Right cardiac atrium (tissue), 5 donors: ENCODE measurements around the gene PCP2. TPM values are rescaled to one million over a fixed set of nuclear protein-coding genes. Genes with fewer than 3 reads are reported as not detected.

Source experiments
- ATAC-seq, 2 donors: fragments of 200-7000 bp; cut with Tn5 transposase; one replicate each; pipeline versions ENCODE4 v1.8.0 to v1.9.1; 2020; ENCODE audit warnings: moderate library complexity in 2 of 2, mild to moderate bottlenecking in 1 of 2
- DNase-seq, 3 donors: peaks; one replicate each; pipeline ENCODE4 v3.0.0-alpha.2; 2020
- H3K27ac ChIP-seq: one replicate; pipeline ENCODE4 v1.5.1; 2013; ENCODE audit warnings: mild to moderate bottlenecking, low read length, control low read depth, moderate library complexity
- H3K27me3 ChIP-seq: one replicate; pipeline ENCODE4 v1.6.1; 2013; ENCODE audit not compliant: control insufficient read depth, insufficient read depth
- H3K4me1 ChIP-seq: one replicate; pipeline ENCODE4 v1.6.1; 2013; ENCODE audit warnings: low read length; ENCODE audit not compliant: control insufficient read depth, insufficient read depth
- H3K4me3 ChIP-seq: one replicate; pipeline ENCODE4 v1.5.1; 2013; ENCODE audit warnings: low read length, control low read depth
- H3K9me3 ChIP-seq: one replicate; pipeline ENCODE4 v1.6.1; 2013; ENCODE audit warnings: low read length; ENCODE audit not compliant: control insufficient read depth
- WGBS: extraction: QIAGEN DNeasy Blood & Tissue Kit; methylation state at CpG from one replicate; pipeline ENCODE4 v1.1.7; 2013; 5-methylcytosine and 5-hydroxymethylcytosine counted together
- intact Hi-C, 4 donors: fragments of 100-400 bp; cut with DNase I; formaldehyde crosslinking; loops; one replicate each; pipeline versions ENCODE4 v1.11.0 to v1.14.0; 2022 to 2023
- polyA plus RNA-seq: library from polyadenylated mRNA; stranded (reverse); fragments of 200-250 nt; gene quantifications from one replicate; pipeline ENCODE4 v1.2.3, GENCODE V29; 2013
- total RNA-seq, 4 donors: library from RNA; stranded (reverse); fragmentation: NEBNext Ultra II Directional; extraction: Animal tissue kit (Norgen Biotek cat#: 25700); gene quantifications; one replicate each; pipeline ENCODE4 v1.2.1, GENCODE V29; 2021
- donor health status: healthy with polysubstance abuse.
- donor health status: DM: no; HTN: yes; CAD: no.
- donor health status: DM: no; HTN: no; CAD: no.
- donor health status: DM: no; HTN: yes; CAD: no; lungs with severe emphysema.
- donor health status: DM: yes; HTN: yes; CAD: no.

PCP2 gene
- total and polyA plus RNA-seq, 5 donors, result 0.34 TPM; not detected in 4

DNA sequence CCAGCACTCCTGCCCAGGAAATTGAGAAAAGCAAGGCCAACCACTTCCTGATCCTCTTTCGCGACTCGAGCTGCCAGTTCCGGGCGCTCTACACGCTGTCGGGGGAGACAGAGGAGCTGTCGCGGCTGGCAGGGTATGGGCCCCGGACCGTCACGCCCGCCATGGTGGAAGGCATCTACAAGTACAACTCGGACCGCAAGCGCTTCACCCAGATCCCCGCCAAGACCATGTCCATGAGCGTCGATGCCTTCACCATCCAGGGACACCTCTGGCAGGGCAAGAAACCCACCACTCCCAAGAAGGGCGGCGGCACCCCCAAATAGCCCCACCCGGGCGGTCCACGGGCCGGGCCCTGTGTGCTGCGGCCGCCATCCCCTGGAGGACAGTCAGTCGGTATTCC, 15.8 kb downstream of the PCP2 start:
- Histone ChIP-seq H3K4me1 (no peaks in the 10 kb centered on the region), H3K27me3 (no peaks in the 10 kb centered on the region), H3K27ac (no peak overlapping the region), H3K9me3 (no peaks in the 10 kb centered on the region), H3K4me3 (no peak overlapping the region)
- DNase-seq, result peak in 2 of 3 donors; percentile 29 to 38
- WGBS, result 92% methylated on average over 28 of the region's 28 CpGs
- no peak for ATAC-seq
- intact Hi-C loops, result no loop called here

DNA sequence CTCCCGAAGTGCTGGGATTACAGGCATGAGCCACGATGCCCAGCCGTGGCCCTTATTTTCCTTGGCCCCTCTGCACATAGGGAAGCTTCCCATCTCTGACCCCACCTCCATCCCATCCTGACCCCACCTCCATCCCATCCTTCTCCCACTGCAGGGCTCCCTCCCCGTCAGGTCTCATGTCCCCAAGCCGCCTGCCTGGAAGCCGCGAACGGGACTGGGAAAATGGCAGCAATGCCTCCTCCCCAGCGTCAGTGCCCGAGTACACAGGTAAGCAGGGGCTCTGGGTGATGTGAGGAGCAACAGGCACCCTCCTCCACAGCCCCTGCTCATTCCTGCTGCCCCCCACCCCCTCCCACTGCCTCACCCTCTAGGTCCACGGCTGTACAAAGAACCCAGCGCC, 16.3 kb downstream of the PCP2 start:
- DNase-seq, result peak in 2 of 3 donors; percentile 24 to 35
- intact Hi-C loops, result no loop called here
- no peak overlapping the region for H3K4me3 ChIP-seq
- H3K9me3 ChIP-seq, result no peaks in the 10 kb centered on the region
- 90% methylated on average over 12 of the region's 12 CpGs for WGBS
- no peak overlapping the region for H3K27ac ChIP-seq
- H3K4me1 ChIP-seq, result no peaks in the 10 kb centered on the region
- ATAC-seq, result no peak
- H3K27me3 ChIP-seq, result no peaks in the 10 kb centered on the region

DNA sequence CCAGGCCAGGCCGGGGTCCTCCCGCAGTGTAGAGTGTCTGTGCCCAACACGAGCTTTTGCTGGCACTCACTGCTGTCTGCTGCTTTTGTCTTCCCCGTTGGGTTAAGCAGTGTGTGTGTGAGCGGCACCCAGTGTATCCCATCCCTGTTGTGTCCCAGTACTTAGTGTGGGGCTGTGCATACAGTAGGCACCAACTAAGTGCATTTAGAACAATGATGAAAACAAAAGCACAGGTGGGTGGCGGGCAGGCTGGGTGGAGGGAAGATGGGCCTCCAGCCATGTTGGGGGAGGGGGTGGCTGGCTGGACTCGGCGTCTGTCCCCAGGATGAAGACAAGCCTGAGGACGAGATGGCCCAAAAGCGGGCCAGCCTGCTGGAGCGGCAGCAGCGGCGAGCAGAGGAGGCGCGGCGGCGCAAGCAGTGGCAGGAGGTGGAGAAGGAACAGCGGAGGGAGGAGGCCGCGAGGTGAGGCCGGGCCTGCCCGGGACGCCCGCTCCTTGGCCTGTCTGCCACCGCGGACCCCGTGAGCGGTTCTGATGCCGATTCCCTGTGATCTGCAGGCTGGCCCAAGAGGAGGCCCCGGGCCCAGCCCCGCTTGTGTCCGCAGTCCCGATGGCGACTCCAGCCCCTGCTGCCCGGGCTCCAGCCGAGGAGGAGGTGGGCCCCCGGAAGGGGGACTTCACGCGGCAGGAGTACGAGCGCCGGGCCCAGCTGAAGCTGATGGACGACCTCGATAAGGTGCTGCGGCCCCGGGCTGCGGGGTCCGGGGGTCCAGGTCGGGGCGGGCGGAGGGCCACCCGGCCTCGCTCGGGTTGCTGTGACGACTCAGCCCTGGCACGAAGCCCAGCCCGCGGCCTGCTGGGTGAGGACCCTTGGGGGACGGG, 18.4 kb downstream of the PCP2 start:
- Histone ChIP-seq H3K27me3 (no peaks in the 10 kb centered on the region), H3K9me3 (no peaks in the 10 kb centered on the region), H3K27ac (no peak overlapping the region), H3K4me1 (no peaks in the 10 kb centered on the region), H3K4me3 (no peak overlapping the region)
- DNase-seq, result peak in 2 of 3 donors; percentile 48 to 66
- intact Hi-C loops, result no loop called here
- no peak for ATAC-seq
- 82% methylated on average over 59 of the region's 59 CpGs for WGBS

DNA sequence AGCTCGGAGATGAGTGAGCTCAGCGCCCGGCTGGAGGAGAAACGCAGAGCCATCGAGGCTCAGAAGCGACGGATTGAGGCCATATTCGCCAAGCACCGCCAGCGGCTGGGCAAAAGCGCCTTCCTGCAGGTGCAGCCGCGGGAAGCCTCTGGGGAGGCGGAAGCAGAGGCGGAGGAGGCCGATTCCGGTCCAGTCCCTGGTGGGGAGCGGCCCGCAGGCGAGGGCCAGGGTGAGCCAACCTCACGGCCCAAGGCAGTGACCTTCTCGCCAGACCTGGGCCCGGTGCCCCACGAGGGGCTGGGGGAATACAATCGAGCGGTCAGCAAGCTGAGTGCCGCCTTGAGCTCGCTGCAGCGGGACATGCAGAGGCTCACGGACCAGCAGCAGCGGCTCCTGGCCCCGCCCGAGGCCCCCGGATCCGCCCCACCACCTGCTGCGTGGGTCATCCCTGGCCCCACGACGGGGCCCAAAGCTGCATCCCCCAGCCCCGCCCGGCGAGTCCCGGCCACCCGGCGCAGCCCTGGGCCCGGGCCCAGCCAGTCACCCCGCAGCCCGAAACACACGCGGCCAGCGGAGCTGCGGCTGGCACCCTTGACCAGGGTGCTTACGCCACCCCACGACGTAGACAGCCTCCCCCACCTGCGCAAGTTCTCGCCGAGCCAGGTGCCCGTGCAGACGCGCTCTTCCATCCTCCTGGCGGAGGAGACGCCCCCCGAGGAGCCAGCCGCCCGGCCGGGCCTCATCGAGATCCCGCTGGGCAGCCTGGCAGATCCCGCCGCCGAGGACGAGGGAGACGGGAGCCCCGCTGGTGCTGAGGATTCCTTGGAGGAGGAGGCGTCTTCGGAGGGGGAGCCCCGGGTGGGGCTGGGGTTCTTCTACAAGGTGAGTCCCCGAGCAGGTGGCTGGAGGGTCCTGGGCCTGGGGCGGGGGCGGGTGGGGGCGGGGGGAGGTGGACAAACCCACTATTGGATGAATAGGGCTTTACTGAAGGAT, 20.9 kb downstream of the PCP2 start:
- no peaks in the 10 kb centered on the region for H3K9me3 ChIP-seq
- ATAC-seq (no peak), DNase-seq (peak in 2 of 3 donors; percentile 18 to 63)
- 90% methylated on average over 81 of the region's 81 CpGs for WGBS
- no peak overlapping the region for H3K4me3 ChIP-seq
- no peak overlapping the region for H3K27ac ChIP-seq
- intact Hi-C loops, result no loop called here
- H3K27me3 ChIP-seq, result no peaks in the 10 kb centered on the region
- no peaks in the 10 kb centered on the region for H3K4me1 ChIP-seq

DNA sequence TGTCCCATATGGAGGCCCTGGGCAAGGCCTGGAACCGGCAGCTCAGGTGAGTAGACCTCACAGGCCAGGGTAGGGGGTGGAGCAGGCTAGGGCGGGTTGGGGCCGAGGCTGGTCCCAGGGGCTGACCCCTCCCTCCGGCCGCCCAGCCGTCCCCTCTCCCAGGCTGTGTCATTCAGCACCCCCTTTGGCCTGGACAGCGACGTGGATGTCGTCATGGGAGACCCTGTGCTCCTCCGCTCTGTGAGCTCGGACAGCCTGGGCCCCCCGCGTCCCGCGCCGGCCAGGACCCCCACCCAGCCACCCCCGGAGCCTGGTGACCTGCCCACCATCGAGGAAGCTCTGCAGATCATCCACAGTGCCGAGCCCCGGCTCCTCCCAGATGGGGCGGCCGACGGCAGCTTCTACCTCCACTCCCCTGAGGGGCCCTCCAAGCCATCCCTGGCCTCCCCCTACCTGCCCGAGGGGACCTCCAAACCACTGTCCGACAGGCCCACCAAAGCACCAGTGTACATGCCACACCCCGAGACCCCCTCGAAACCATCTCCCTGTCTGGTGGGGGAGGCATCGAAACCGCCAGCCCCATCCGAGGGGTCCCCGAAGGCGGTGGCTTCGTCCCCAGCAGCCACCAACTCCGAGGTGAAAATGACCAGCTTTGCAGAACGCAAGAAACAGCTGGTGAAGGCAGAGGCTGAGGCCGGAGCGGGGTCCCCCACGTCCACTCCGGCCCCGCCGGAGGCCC, 21.8 kb downstream of the PCP2 start:
- Histone ChIP-seq H3K27ac (no peak overlapping the region), H3K4me3 (no peak overlapping the region), H3K9me3 (no peaks in the 10 kb centered on the region), H3K4me1 (no peaks in the 10 kb centered on the region), H3K27me3 (no peaks in the 10 kb centered on the region)
- DNase-seq, result peak in 1 of 3 donors; percentile 55
- ATAC-seq, result peak in 1 of 2 donors; percentile 15
- WGBS, result 81% methylated on average over 41 of the region's 41 CpGs
- intact Hi-C loops, result no loop called here

DNA sequence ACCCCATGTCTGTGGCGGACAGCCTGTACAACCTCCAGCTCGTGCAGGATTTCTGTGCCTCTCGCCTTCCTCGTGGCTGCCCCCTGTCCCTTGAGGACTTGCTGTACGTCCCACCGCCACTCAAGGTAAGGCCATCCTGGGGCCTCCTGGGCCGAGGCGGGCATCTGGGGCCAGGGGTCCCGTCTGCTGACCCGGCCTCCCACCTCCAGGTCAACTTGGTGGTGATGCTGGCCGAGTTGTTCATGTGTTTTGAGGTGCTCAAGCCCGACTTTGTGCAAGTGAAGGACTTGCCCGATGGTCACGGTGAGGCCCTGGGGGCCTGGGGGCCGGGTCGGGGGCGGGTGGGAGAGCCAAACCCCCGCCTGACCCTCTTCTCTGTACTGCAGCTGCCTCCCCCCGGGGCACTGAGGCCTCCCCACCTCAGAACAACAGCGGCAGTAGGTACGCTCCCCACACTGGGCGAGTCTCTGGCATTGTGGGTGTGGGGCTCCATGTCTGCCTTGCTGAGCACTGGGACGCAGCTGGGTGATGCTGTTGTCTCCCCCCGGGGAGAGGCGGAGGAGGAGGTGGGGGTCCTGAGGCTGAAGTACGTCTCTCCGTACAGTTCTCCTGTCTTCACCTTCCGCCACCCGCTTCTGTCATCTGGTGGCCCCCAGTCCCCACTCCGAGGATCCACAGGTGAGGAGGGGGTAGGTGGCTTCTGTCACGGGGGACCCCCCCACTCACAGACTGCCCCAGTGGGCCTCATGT, 22.9 kb downstream of the PCP2 start:
- Histone ChIP-seq H3K4me3 (no peak overlapping the region), H3K9me3 (no peaks in the 10 kb centered on the region), H3K27ac (no peak overlapping the region), H3K27me3 (no peaks in the 10 kb centered on the region), H3K4me1 (no peaks in the 10 kb centered on the region)
- intact Hi-C loops, result no loop called here
- ATAC-seq, result no peak
- 80% methylated on average over 31 of the region's 31 CpGs for WGBS
- DNase-seq, result peak in 1 of 3 donors; percentile 57

DNA sequence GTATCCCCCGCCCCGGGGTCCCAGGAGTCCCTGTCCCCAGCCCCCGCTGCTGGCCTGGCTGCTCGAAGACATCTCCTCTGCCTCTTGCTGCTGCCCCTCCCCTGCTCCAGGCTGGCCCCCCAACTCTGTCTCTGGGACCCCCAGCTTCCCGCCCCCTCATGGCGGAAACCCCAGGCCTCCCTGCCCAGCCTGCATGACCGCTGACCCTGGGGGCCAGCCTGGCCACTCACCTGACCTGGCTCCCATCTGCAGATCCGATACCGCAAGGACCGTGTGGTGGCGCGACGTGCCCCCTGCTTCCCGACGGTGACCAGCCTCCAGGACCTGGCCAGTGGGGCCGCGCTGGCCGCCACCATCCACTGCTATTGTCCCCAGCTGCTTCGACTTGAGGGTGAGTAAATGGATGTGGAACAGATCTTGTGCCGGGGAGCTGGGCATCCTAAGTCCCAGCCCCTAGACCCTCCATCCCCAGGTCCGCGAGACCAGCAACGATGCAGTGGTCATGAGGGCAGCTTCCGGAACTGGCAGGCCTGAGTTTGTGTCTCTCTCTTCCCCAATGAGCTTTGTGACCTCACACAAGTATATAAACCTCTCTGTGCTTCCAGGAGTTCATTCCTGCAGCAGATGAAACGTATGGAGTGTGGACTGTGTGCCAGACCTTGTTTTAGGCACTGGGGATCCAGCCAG, 25.5 kb downstream of the PCP2 start:
- no peak overlapping the region for H3K27ac ChIP-seq
- no peak overlapping the region for H3K4me3 ChIP-seq
- H3K4me1 ChIP-seq, result no peaks in the 10 kb centered on the region
- DNase-seq (no peak), ATAC-seq (no peak)
- H3K9me3 ChIP-seq, result no peaks in the 10 kb centered on the region
- WGBS, result 87% methylated on average over 25 of the region's 25 CpGs
- H3K27me3 ChIP-seq, result no peaks in the 10 kb centered on the region
- intact Hi-C loops, result no loop called here

DNA sequence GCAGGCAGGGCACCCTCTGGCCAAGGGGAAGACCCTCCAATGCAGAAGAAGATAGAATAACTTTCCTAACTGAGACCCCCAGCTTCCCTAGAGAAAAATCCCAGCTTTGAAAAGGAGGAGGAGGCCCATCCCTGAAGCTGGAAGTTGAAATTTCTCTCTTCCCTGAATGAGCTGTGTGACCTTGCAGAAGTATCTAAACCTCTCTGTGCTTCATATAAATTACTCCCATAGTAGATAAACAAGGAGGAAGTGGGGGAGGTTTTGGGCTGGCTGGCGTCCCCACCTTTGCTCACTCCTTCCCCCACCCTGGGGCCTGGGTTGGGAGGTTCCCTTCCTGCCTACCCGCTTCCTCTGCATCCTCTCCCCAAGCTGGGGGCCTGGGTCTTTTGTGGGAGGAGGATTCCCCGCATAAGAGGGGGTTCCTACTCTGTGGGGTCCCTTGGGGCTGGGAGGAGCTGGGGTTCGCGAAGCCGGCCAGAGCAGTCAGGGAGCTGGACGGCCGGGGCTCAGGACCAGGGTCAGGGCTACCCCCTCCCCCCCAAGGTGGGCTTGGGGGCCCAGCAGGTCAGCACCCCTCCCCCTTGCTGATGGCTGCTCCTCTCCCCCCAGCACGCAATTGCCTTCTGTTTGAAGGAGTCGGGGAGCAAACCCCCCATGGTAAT, 26.2 kb downstream of the PCP2 start:
- WGBS, result 73% methylated on average over 10 of the region's 10 CpGs
- ATAC-seq (no peak), DNase-seq (no peak)
- Histone ChIP-seq H3K27ac (no peak overlapping the region), H3K4me3 (no peak overlapping the region), H3K4me1 (no peaks in the 10 kb centered on the region), H3K9me3 (no peaks in the 10 kb centered on the region), H3K27me3 (no peaks in the 10 kb centered on the region)
- intact Hi-C loops, result no loop called here

DNA sequence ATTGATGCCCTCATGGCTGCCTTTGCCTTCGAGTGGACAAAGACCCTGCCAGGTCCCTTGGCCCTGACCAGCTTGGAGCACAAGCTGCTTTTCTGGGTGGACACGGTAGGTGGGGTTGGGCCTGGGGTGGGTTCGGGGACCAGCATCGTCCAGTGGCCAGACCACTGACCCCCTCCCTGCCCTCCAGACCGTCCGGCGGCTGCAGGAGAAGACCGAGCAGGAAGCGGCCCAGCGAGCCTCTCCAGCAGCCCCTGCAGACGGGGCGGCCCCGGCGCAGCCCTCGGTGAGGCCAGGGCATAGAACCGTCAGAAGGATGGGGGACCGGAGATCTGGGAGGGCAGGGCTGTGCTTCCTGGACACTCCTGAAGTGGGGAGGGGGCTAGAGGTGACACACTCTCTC, 27.2 kb downstream of the PCP2 start:
- Histone ChIP-seq H3K27ac (no peak overlapping the region), H3K27me3 (no peaks in the 10 kb centered on the region), H3K4me1 (no peaks in the 10 kb centered on the region), H3K4me3 (no peak overlapping the region), H3K9me3 (no peaks in the 10 kb centered on the region)
- WGBS, result 80% methylated on average over 17 of the region's 17 CpGs
- ATAC-seq (no peak), DNase-seq (peak in 1 of 3 donors; percentile 55)
- intact Hi-C loops, result no loop called here
